GM12878 (cell line): ENCODE measurements around the gene KLHL36. TPM values are rescaled to one million over a fixed set of nuclear protein-coding genes. Genes with fewer than 3 reads are reported as not detected.
A peak's percentile ranks its signal among the peaks of the same experiment; 100 is the strongest.

Experiments
- ATF7 ChIP-seq: fragments of 450-650 bp; IDR thresholded peaks from 2 replicates; pipeline ENCODE4 v1.6.1; 2016; ENCODE audit warnings: low read depth, mild to moderate bottlenecking
- BACH1 ChIP-seq: fragments of 450-650 bp; IDR thresholded peaks from 2 replicates; pipeline ENCODE4 v1.6.1; 2017; ENCODE audit warnings: mild to moderate bottlenecking, borderline replicate concordance
- BMI1 ChIP-seq: fragments of 450-650 bp; IDR thresholded peaks from 2 replicates; pipeline ENCODE4 v1.6.1; 2016; ENCODE audit warnings: mild to moderate bottlenecking, moderate library complexity, borderline replicate concordance
- BRCA1 ChIP-seq: IDR thresholded peaks from 2 replicates; pipeline ENCODE4 v1.6.1; 2011; ENCODE audit warnings: low read depth, low read length, improper control_type of control experiment
- EGR1 ChIP-seq, 2 experiments: IDR thresholded peaks; 1 replicate in 1 of 2; 2 replicates in 1 of 2; pipeline ENCODE4 v1.6.1; 2011 to 2012; ENCODE audit warnings: low read depth in 2 of 2, low read length in 2 of 2, borderline replicate concordance in 1 of 2, mild to moderate bottlenecking in 1 of 2, moderate library complexity in 1 of 2
- EP300 ChIP-seq, 2 experiments: fragments of 150-350 bp in 1 of 2; IDR thresholded peaks; 2 replicates each; pipeline ENCODE4 v1.6.1; 2011 to 2012; ENCODE audit warnings: low read depth in 2 of 2, low read length in 2 of 2, borderline replicate concordance in 1 of 2, improper control_type of control experiment in 1 of 2, inconsistent platforms in 1 of 2; ENCODE audit not compliant: control insufficient read depth in 1 of 2
- EZH2 ChIP-seq: IDR thresholded peaks from 2 replicates; pipeline ENCODE4 v1.6.1; 2012; ENCODE audit warnings: low read depth, mild to moderate bottlenecking, control low read depth, inconsistent platforms, low read length, borderline replicate concordance; ENCODE audit not compliant: control insufficient read depth
- FOXK2 ChIP-seq: fragments of 450-650 bp; IDR thresholded peaks from 2 replicates; pipeline ENCODE4 v1.6.1; 2017; ENCODE audit warnings: mild to moderate bottlenecking, moderate library complexity
- IKZF1 ChIP-seq: fragments of 450-650 bp; conservative IDR thresholded peaks from 2 replicates; pipeline ENCODE4 v1.6.1; 2017; ENCODE audit warnings: antibody characterized with exemption, mild to moderate bottlenecking
- IRF4 ChIP-seq: IDR thresholded peaks from 2 replicates; pipeline ENCODE4 v1.6.1; 2011; ENCODE audit warnings: low read depth, low read length
- MTA2 ChIP-seq: fragments of 450-650 bp; IDR thresholded peaks from 2 replicates; pipeline ENCODE4 v1.6.1; 2016; ENCODE audit warnings: low read depth, mild to moderate bottlenecking, moderate library complexity
- NR2F1 ChIP-seq: fragments of 450-650 bp; conservative IDR thresholded peaks from 2 replicates; pipeline ENCODE4 v1.6.1; 2017; ENCODE audit warnings: mild to moderate bottlenecking
- PAX8 ChIP-seq: fragments of 450-650 bp; IDR thresholded peaks from 2 replicates; pipeline ENCODE4 v1.6.1; 2017; ENCODE audit warnings: mild to moderate bottlenecking, moderate library complexity
- PML ChIP-seq: IDR thresholded peaks from 2 replicates; pipeline ENCODE4 v1.6.1; 2012; ENCODE audit warnings: low read length, inconsistent platforms
- SMARCA5 ChIP-seq: fragments of 450-650 bp; IDR thresholded peaks from 2 replicates; pipeline ENCODE4 v1.6.1; 2017; ENCODE audit warnings: mild to moderate bottlenecking
- TAF1 ChIP-seq: IDR thresholded peaks from 2 replicates; pipeline ENCODE4 v1.6.1; 2011; ENCODE audit warnings: mild to moderate bottlenecking, low read depth, low read length, borderline replicate concordance
- YY1 ChIP-seq: IDR thresholded peaks from 2 replicates; pipeline ENCODE4 v1.6.1; 2011; ENCODE audit warnings: low read depth, mild to moderate bottlenecking, low read length
- polyA plus RNA-seq, 11 experiments: library from polyadenylated mRNA; depleted of rRNA in 4 of 11; unstranded in 6 of 11; stranded (reverse) in 5 of 11; fragments of >200 nt; fragmentation: Nextera tagmentation in 4 of 11; fragmentation: Illumina TruSeq in 1 of 11; extraction: Ambion mirVana in 4 of 11; extraction: Trizol in 1 of 11; gene quantifications; 1 replicate in 1 of 11; 2 replicates in 10 of 11; pipeline versions ENCODE4 v1.2.1 to v1.2.3, GENCODE V29; 2011 to 2016; ENCODE audit warnings: inconsistent platforms in 2 of 11, missing spikeins in 2 of 11, low read depth in 1 of 11
- total RNA-seq, 4 experiments: library from RNA; depleted of rRNA in 3 of 4; stranded (reverse); fragments of >200 nt in 3 of 4; fragmentation: Illumina TruSeq in 1 of 4; extraction: Trizol in 1 of 4; gene quantifications; 2 replicates each; pipeline versions ENCODE4 v1.2.1 to v1.2.3, GENCODE V29; 2013 to 2021
- TF ChIP-seq, protein P1 (sequence below): fragments of 450-650 bp; IDR thresholded peaks from 2 replicates; pipeline ENCODE4 v1.6.1; 2016; ENCODE audit warnings: mild to moderate bottlenecking
- TF ChIP-seq, protein P2 (sequence below): fragments of 450-650 bp; IDR thresholded peaks from 2 replicates; pipeline ENCODE4 v1.6.1; 2017; ENCODE audit warnings: antibody characterized with exemption, mild to moderate bottlenecking, moderate library complexity
- TF ChIP-seq, protein P3 (sequence below): fragments of 450-650 bp; IDR thresholded peaks from 2 replicates; pipeline ENCODE4 v1.6.1; 2017; ENCODE audit warnings: mild to moderate bottlenecking, moderate library complexity
- TF ChIP-seq, protein P4 (sequence below): fragments of 450-650 bp; IDR thresholded peaks from 2 replicates; pipeline ENCODE4 v1.6.1; 2017; ENCODE audit warnings: mild to moderate bottlenecking, low read depth, inconsistent platforms; ENCODE audit not compliant: poor library complexity, severe bottlenecking

Gene KLHL36
- total and polyA plus RNA-seq, 10 of the 15 experiments (the other 5 are each of a cell fraction or from before 2014, with no cell fraction given), result 2.6 to 45.3 (median 16.8) TPM

DNA sequence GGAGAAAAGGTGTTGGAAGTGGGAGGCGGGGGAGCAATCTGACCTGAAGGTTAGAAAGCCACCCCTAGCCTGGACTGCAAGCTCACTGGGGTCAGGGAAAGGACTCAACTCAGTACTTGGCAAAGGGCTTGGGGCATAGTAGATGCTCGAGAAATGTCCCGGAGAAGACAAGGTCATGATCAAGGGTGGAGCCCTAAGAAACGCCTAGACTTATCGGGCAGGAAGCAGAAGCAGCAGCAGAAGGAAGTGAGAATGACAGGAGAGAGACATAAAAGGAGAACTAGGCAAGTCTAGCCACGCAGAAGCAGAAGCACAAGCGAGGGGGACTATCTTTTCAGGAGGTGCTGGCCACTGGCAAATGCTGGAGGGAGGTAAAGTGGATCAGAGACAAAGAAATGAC lies 40.6 kb upstream of the KLHL36 start (continued):
- no peak for TF ChIP-seq EGR1 (IDR thresholded peaks at IDR 0.05; ENCODE audit: borderline replicate concordance in 1 of 2, low read depth in 2 of 2, low read length in 2 of 2)
- TF ChIP-seq NR2F1, result peak; percentile 59
- no peak for TF ChIP-seq BRCA1
- TF ChIP-seq ATF7, result peak; percentile 33; the same call in 1 of the 2 replicates
- no peak for TF ChIP-seq BMI1
- TF ChIP-seq EP300 (IDR thresholded peaks at IDR 0.05; ENCODE audit: borderline replicate concordance in 1 of 2, control insufficient read depth in 1 of 2, low read depth in 2 of 2, low read length in 2 of 2), result peak; percentile 47 to 54; a peak in 2 of 4 replicates
- peak; percentile 78 for TF ChIP-seq IRF4
- TF ChIP-seq TAF1, result peak; percentile 42; the same call in 1 of the 2 replicates
- no peak for TF ChIP-seq EZH2
- peak; percentile 30; the same call in 1 of the 2 replicates for TF ChIP-seq MTA2
- TF ChIP-seq, protein P1, sequence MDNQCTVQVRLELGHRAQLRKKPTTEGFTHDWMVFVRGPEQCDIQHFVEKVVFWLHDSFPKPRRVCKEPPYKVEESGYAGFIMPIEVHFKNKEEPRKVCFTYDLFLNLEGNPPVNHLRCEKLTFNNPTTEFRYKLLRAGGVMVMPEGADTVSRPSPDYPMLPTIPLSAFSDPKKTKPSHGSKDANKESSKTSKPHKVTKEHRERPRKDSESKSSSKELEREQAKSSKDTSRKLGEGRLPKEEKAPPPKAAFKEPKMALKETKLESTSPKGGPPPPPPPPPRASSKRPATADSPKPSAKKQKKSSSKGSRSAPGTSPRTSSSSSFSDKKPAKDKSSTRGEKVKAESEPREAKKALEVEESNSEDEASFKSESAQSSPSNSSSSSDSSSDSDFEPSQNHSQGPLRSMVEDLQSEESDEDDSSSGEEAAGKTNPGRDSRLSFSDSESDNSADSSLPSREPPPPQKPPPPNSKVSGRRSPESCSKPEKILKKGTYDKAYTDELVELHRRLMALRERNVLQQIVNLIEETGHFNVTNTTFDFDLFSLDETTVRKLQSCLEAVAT, result no peak
- no peak for TF ChIP-seq YY1
- TF ChIP-seq PAX8, result no peak
- TF ChIP-seq, protein P2, sequence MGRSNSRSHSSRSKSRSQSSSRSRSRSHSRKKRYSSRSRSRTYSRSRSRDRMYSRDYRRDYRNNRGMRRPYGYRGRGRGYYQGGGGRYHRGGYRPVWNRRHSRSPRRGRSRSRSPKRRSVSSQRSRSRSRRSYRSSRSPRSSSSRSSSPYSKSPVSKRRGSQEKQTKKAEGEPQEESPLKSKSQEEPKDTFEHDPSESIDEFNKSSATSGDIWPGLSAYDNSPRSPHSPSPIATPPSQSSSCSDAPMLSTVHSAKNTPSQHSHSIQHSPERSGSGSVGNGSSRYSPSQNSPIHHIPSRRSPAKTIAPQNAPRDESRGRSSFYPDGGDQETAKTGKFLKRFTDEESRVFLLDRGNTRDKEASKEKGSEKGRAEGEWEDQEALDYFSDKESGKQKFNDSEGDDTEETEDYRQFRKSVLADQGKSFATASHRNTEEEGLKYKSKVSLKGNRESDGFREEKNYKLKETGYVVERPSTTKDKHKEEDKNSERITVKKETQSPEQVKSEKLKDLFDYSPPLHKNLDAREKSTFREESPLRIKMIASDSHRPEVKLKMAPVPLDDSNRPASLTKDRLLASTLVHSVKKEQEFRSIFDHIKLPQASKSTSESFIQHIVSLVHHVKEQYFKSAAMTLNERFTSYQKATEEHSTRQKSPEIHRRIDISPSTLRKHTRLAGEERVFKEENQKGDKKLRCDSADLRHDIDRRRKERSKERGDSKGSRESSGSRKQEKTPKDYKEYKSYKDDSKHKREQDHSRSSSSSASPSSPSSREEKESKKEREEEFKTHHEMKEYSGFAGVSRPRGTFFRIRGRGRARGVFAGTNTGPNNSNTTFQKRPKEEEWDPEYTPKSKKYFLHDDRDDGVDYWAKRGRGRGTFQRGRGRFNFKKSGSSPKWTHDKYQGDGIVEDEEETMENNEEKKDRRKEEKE, result no peak
- TF ChIP-seq, protein P3, sequence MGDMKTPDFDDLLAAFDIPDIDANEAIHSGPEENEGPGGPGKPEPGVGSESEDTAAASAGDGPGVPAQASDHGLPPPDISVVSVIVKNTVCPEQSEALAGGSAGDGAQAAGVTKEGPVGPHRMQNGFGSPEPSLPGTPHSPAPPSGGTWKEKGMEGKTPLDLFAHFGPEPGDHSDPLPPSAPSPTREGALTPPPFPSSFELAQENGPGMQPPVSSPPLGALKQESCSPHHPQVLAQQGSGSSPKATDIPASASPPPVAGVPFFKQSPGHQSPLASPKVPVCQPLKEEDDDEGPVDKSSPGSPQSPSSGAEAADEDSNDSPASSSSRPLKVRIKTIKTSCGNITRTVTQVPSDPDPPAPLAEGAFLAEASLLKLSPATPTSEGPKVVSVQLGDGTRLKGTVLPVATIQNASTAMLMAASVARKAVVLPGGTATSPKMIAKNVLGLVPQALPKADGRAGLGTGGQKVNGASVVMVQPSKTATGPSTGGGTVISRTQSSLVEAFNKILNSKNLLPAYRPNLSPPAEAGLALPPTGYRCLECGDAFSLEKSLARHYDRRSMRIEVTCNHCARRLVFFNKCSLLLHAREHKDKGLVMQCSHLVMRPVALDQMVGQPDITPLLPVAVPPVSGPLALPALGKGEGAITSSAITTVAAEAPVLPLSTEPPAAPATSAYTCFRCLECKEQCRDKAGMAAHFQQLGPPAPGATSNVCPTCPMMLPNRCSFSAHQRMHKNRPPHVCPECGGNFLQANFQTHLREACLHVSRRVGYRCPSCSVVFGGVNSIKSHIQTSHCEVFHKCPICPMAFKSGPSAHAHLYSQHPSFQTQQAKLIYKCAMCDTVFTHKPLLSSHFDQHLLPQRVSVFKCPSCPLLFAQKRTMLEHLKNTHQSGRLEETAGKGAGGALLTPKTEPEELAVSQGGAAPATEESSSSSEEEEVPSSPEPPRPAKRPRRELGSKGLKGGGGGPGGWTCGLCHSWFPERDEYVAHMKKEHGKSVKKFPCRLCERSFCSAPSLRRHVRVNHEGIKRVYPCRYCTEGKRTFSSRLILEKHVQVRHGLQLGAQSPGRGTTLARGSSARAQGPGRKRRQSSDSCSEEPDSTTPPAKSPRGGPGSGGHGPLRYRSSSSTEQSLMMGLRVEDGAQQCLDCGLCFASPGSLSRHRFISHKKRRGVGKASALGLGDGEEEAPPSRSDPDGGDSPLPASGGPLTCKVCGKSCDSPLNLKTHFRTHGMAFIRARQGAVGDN, result no peak; the same call in 1 of the 2 replicates
- no peak for TF ChIP-seq SMARCA5
- TF ChIP-seq, protein P4, sequence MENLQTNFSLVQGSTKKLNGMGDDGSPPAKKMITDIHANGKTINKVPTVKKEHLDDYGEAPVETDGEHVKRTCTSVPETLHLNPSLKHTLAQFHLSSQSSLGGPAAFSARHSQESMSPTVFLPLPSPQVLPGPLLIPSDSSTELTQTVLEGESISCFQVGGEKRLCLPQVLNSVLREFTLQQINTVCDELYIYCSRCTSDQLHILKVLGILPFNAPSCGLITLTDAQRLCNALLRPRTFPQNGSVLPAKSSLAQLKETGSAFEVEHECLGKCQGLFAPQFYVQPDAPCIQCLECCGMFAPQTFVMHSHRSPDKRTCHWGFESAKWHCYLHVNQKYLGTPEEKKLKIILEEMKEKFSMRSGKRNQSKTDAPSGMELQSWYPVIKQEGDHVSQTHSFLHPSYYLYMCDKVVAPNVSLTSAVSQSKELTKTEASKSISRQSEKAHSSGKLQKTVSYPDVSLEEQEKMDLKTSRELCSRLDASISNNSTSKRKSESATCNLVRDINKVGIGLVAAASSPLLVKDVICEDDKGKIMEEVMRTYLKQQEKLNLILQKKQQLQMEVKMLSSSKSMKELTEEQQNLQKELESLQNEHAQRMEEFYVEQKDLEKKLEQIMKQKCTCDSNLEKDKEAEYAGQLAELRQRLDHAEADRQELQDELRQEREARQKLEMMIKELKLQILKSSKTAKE, result peak; percentile 63
- TF ChIP-seq BACH1, result no peak
- peak; percentile 75 for TF ChIP-seq IKZF1
- no peak for TF ChIP-seq PML
- TF ChIP-seq FOXK2, result no peak
